ENCODE results near the gene CHTOP.

Gene CHTOP

GRCh38 chr1:153679337-153680119, 45.7 kb downstream of the CHTOP start:
- no peaks in the 10 kb centered on the region for H3K79me2 ChIP-seq (ENCODE audit: control insufficient read depth, low read length)
- peaks cover 9% of the 10 kb centered on the region for H3K4me1 ChIP-seq (ENCODE audit: control insufficient read depth, low read length)
- H3K9me2 ChIP-seq (replicated peaks; ENCODE audit: control insufficient read depth, low read length): no peaks in the 10 kb centered on the region
- H3K9me3 ChIP-seq (ENCODE audit: control insufficient read depth, insufficient read depth, low read length): no peaks in the 10 kb centered on the region
- H3K4me3 ChIP-seq (ENCODE audit: low read length): peak overlapping the region; percentile 48
- peaks cover 51% of the 10 kb centered on the region for H3K27me3 ChIP-seq (ENCODE audit: control insufficient read depth, low read length)
- no peak overlapping the region for H3K27ac ChIP-seq (ENCODE audit: low read depth, low read length)
- H3K36me3 ChIP-seq (ENCODE audit: control insufficient read depth, low read length): no peaks in the 10 kb centered on the region
- no peaks in the 10 kb centered on the region for H4K20me1 ChIP-seq (ENCODE audit: control insufficient read depth, insufficient read depth, low read depth, low read length)
- H3F3A ChIP-seq (ENCODE audit: control insufficient read depth, insufficient read depth): no peaks in the 10 kb centered on the region
- peak overlapping the region; percentile 54 for H3K4me2 ChIP-seq (ENCODE audit: low read length)
- TF ChIP-seq CTCF (IDR thresholded peaks at IDR 0.05; ENCODE audit: low read depth, low read length, poor library complexity, severe bottlenecking): no peak
- peak; percentile 71; the same call in 1 of the 2 replicates for TF ChIP-seq EZH2phosphoT487 (IDR thresholded peaks at IDR 0.05; ENCODE audit: borderline replicate concordance, low read length)

GRCh38 chr1:153680120-153680403, 46.2 kb downstream of the CHTOP start:
- H3F3A ChIP-seq (ENCODE audit: control insufficient read depth, insufficient read depth): no peaks in the 10 kb centered on the region
- H3K9me3 ChIP-seq (ENCODE audit: control insufficient read depth, insufficient read depth, low read length): no peaks in the 10 kb centered on the region
- H3K9me2 ChIP-seq (replicated peaks; ENCODE audit: control insufficient read depth, low read length): no peaks in the 10 kb centered on the region
- no peaks in the 10 kb centered on the region for H4K20me1 ChIP-seq (ENCODE audit: control insufficient read depth, insufficient read depth, low read depth, low read length)
- no peak overlapping the region for H3K27ac ChIP-seq (ENCODE audit: low read depth, low read length)
- peak overlapping the region; percentile 54 for H3K4me2 ChIP-seq (ENCODE audit: low read length)
- H3K27me3 ChIP-seq (ENCODE audit: control insufficient read depth, low read length): peaks cover 51% of the 10 kb centered on the region
- H3K4me3 ChIP-seq (ENCODE audit: low read length): peak overlapping the region; percentile 48; the same call in 1 of the 2 replicates
- H3K36me3 ChIP-seq (ENCODE audit: control insufficient read depth, low read length): no peaks in the 10 kb centered on the region
- peaks cover 9% of the 10 kb centered on the region for H3K4me1 ChIP-seq (ENCODE audit: control insufficient read depth, low read length)
- no peaks in the 10 kb centered on the region for H3K79me2 ChIP-seq (ENCODE audit: control insufficient read depth, low read length)
- no peak for TF ChIP-seq CTCF (IDR thresholded peaks at IDR 0.05; ENCODE audit: low read depth, low read length, poor library complexity, severe bottlenecking)
- TF ChIP-seq EZH2phosphoT487 (IDR thresholded peaks at IDR 0.05; ENCODE audit: borderline replicate concordance, low read length): no peak

GRCh38 chr1:153682730-153683129, 48.9 kb downstream of the CHTOP start:
- no peaks in the 10 kb centered on the region for H3K79me2 ChIP-seq (ENCODE audit: control insufficient read depth, low read length)
- no peak overlapping the region for H3K4me2 ChIP-seq (ENCODE audit: low read length)
- no peaks in the 10 kb centered on the region for H3K36me3 ChIP-seq (ENCODE audit: control insufficient read depth, low read length)
- H3F3A ChIP-seq (ENCODE audit: control insufficient read depth, insufficient read depth): no peaks in the 10 kb centered on the region
- no peaks in the 10 kb centered on the region for H3K9me2 ChIP-seq (replicated peaks; ENCODE audit: control insufficient read depth, low read length)
- no peak overlapping the region for H3K4me3 ChIP-seq (ENCODE audit: low read length)
- no peak for TF ChIP-seq CTCF (IDR thresholded peaks at IDR 0.05; ENCODE audit: low read depth, low read length, poor library complexity, severe bottlenecking)
- no peak for TF ChIP-seq EZH2phosphoT487 (IDR thresholded peaks at IDR 0.05; ENCODE audit: borderline replicate concordance, low read length)
- peaks cover 9% of the 10 kb centered on the region for H3K4me1 ChIP-seq (ENCODE audit: control insufficient read depth, low read length)
- H4K20me1 ChIP-seq (ENCODE audit: control insufficient read depth, insufficient read depth, low read depth, low read length): no peaks in the 10 kb centered on the region
- no peaks in the 10 kb centered on the region for H3K9me3 ChIP-seq (ENCODE audit: control insufficient read depth, insufficient read depth, low read length)
- H3K27me3 ChIP-seq (ENCODE audit: control insufficient read depth, low read length): peaks cover 69% of the 10 kb centered on the region
- no peak overlapping the region for H3K27ac ChIP-seq (ENCODE audit: low read depth, low read length)

Measured in DOHH2 (cell line).